Measurements from ENCODE around the gene KCNG2. TPM values are rescaled to one million over a fixed set of nuclear protein-coding genes. Genes with fewer than 3 reads are reported as not detected.

The KCNG2 gene
- total and polyA plus RNA-seq, 4 donors: 0.03 to 0.23 (median 0.08) TPM; not detected in 1

DNA sequence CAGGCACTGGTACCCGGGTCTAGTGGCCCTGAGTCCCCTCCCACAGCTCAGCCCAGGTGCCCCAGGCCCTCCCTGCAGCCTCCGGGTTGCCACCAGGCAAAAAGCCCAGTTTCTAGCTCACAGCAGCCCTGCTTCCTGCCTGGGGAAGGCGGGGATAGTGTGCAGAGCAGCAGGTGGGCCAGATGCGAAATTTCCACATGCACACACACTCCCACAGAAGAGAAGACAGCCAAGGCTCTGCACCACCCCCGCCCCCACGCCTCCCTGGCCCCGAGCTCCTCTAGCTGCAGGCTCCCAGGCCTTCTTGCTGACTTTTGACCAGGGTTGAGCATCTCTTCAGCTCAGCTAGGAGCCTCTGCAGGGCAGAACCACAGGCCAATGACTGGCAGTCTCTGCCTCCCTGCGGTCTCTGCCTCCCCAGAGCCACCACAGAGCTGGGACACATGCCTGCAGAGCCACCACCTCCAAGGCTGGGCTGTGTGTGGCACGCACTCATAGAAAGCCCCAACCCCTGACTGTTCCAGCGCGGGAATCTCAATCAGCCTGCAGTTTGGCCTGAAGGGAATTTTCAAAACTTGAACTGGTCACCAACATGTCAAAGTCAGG lies 146.5 kb downstream of the KCNG2 start:
- Histone ChIP-seq H3K9ac (ENCODE audit: low read depth in 1 of 2, low read length in 2 of 2) (no peak overlapping the region), H3K27ac (ENCODE audit: low read depth in 1 of 2, low read length in 2 of 2) (peak overlapping the region in 1 of 2 donors; percentile 42), H3K9me3 (ENCODE audit: control insufficient read depth in 4 of 4, low read length in 3 of 4) (no peaks in the 10 kb centered on the region), H3K36me3 (ENCODE audit: control insufficient read depth in 4 of 4, insufficient read depth in 3 of 4, low read depth in 1 of 4, low read length in 3 of 4) (peaks cover 3 to 14% (median 8%) of the 10 kb centered on the region in 4 donors), H3K4me1 (ENCODE audit: control insufficient read depth in 4 of 4, insufficient read depth in 4 of 4, low read length in 3 of 4) (peaks cover 51 to 98% (median 94%) of the 10 kb centered on the region in 4 donors), H3K27me3 (ENCODE audit: control insufficient read depth in 4 of 4, insufficient read depth in 4 of 4, low read length in 3 of 4) (no peaks in the 10 kb centered on the region), H3K4me3 (ENCODE audit: low read depth in 1 of 3, low read length in 3 of 3) (no peak overlapping the region)
- DNase-seq (ENCODE audit: low spot score): peak; percentile 33
- TF ChIP-seq CTCF (IDR thresholded peaks at IDR 0.05; ENCODE audit: low read depth, low read length, missing input control) (no peak), HNF4G (IDR thresholded peaks at IDR 0.05) (no peak), ZBTB33 (IDR thresholded peaks at IDR 0.05) (no peak), YY1 (IDR thresholded peaks at IDR 0.05) (no peak), RAD21 (IDR thresholded peaks at IDR 0.05) (no peak), FOXA1 (IDR thresholded peaks at IDR 0.05) (no peak), JUND (IDR thresholded peaks at IDR 0.05) (no peak), TAF1 (conservative IDR thresholded peaks at IDR 0.05) (no peak), GABPA (IDR thresholded peaks at IDR 0.05 in 1 of 2, conservative IDR thresholded peaks at IDR 0.05 in 1 of 2) (no peak)
- TF ChIP-seq, protein P1, sequence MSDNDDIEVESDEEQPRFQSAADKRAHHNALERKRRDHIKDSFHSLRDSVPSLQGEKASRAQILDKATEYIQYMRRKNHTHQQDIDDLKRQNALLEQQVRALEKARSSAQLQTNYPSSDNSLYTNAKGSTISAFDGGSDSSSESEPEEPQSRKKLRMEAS (IDR thresholded peaks at IDR 0.05): no peak
- TF ChIP-seq, protein P2, sequence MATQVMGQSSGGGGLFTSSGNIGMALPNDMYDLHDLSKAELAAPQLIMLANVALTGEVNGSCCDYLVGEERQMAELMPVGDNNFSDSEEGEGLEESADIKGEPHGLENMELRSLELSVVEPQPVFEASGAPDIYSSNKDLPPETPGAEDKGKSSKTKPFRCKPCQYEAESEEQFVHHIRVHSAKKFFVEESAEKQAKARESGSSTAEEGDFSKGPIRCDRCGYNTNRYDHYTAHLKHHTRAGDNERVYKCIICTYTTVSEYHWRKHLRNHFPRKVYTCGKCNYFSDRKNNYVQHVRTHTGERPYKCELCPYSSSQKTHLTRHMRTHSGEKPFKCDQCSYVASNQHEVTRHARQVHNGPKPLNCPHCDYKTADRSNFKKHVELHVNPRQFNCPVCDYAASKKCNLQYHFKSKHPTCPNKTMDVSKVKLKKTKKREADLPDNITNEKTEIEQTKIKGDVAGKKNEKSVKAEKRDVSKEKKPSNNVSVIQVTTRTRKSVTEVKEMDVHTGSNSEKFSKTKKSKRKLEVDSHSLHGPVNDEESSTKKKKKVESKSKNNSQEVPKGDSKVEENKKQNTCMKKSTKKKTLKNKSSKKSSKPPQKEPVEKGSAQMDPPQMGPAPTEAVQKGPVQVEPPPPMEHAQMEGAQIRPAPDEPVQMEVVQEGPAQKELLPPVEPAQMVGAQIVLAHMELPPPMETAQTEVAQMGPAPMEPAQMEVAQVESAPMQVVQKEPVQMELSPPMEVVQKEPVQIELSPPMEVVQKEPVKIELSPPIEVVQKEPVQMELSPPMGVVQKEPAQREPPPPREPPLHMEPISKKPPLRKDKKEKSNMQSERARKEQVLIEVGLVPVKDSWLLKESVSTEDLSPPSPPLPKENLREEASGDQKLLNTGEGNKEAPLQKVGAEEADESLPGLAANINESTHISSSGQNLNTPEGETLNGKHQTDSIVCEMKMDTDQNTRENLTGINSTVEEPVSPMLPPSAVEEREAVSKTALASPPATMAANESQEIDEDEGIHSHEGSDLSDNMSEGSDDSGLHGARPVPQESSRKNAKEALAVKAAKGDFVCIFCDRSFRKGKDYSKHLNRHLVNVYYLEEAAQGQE (IDR thresholded peaks at IDR 0.05): no peak
- WGBS: 44% methylated on average over 11 of the region's 11 CpGs

GRCh38 chr18:79944746-79945117 lies 147.0 kb downstream of the KCNG2 start:
- Histone ChIP-seq H3K9ac (ENCODE audit: low read depth in 1 of 2, low read length in 2 of 2) (no peak overlapping the region), H3K9me3 (ENCODE audit: control insufficient read depth in 4 of 4, low read length in 3 of 4) (no peaks in the 10 kb centered on the region), H3K27me3 (ENCODE audit: control insufficient read depth in 4 of 4, insufficient read depth in 4 of 4, low read length in 3 of 4) (no peaks in the 10 kb centered on the region), H3K36me3 (ENCODE audit: control insufficient read depth in 4 of 4, insufficient read depth in 3 of 4, low read depth in 1 of 4, low read length in 3 of 4) (peaks cover 3 to 14% (median 8%) of the 10 kb centered on the region in 4 donors), H3K27ac (ENCODE audit: low read depth in 1 of 2, low read length in 2 of 2) (no peak overlapping the region), H3K4me3 (ENCODE audit: low read depth in 1 of 3, low read length in 3 of 3) (no peak overlapping the region), H3K4me1 (ENCODE audit: control insufficient read depth in 4 of 4, insufficient read depth in 4 of 4, low read length in 3 of 4) (peaks cover 51 to 98% (median 93%) of the 10 kb centered on the region in 4 donors)
- no peak for DNase-seq (ENCODE audit: low spot score)
- 59% methylated on average over 3 of the region's 3 CpGs for WGBS
- TF ChIP-seq SP1 (IDR thresholded peaks at IDR 0.05) (no peak), FOXA2 (IDR thresholded peaks at IDR 0.05) (no peak), ZBTB33 (IDR thresholded peaks at IDR 0.05) (no peak), CTCF (IDR thresholded peaks at IDR 0.05; ENCODE audit: low read depth, low read length, missing input control) (no peak), HNF4A (conservative IDR thresholded peaks at IDR 0.05) (no peak), GABPA (IDR thresholded peaks at IDR 0.05 in 1 of 2, conservative IDR thresholded peaks at IDR 0.05 in 1 of 2) (no peak), JUND (IDR thresholded peaks at IDR 0.05) (no peak), HNF4G (IDR thresholded peaks at IDR 0.05) (no peak), YY1 (IDR thresholded peaks at IDR 0.05) (no peak), FOXA1 (IDR thresholded peaks at IDR 0.05) (no peak), RXRA (IDR thresholded peaks at IDR 0.05) (no peak), TAF1 (conservative IDR thresholded peaks at IDR 0.05) (no peak), NR2F2 (IDR thresholded peaks at IDR 0.05) (no peak), RAD21 (IDR thresholded peaks at IDR 0.05) (no peak)
- TF ChIP-seq, protein P3, sequence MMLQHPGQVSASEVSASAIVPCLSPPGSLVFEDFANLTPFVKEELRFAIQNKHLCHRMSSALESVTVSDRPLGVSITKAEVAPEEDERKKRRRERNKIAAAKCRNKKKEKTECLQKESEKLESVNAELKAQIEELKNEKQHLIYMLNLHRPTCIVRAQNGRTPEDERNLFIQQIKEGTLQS (IDR thresholded peaks at IDR 0.05): no peak
- TF ChIP-seq, protein P1 (IDR thresholded peaks at IDR 0.05): no peak

All from liver (tissue), 9 donors.